Ishikawa (cell line): ENCODE results near the gene FHL2.

ENCODE experiments used
- EGR1 ChIP-seq: IDR thresholded peaks from 2 replicates; pipeline ENCODE4 v1.6.1; 2012
- MAX ChIP-seq: IDR thresholded peaks from 2 replicates; pipeline ENCODE4 v1.6.1; 2012
- NFIC ChIP-seq: IDR thresholded peaks from 2 replicates; pipeline ENCODE4 v1.6.1; 2012
- RAD21 ChIP-seq: IDR thresholded peaks from 2 replicates; pipeline ENCODE4 v1.6.1; 2012; ENCODE audit warnings: low read depth
- TEAD4 ChIP-seq: IDR thresholded peaks from 2 replicates; pipeline ENCODE4 v1.6.1; 2012

GRCh38 chr2:105409717-105410116, 10.9 kb upstream of the FHL2 start:
- TF ChIP-seq EGR1 (peak; percentile 35; the same call in 1 of the 2 replicates), RAD21 (no peak), MAX (peak; percentile 82), TEAD4 (peak; percentile 57; the same call in 1 of the 2 replicates), NFIC (peak; percentile 82)
